SK-N-SH (cell line): ENCODE measurements around the gene MDK. TPM values are rescaled to one million over a fixed set of nuclear protein-coding genes. Genes with fewer than 3 reads are reported as not detected.

Experiments used
- CTCF ChIA-PET: fragments of 300-600, 350-600 bp; formaldehyde crosslinking; extraction: SDS; loops from one replicate; lab custom pipeline; 2021; lab: Yijun Ruan, JAX
- POLR2A ChIA-PET: fragments of 350-600 bp; sonication (Branson Sonifier 250); formaldehyde crosslinking; extraction: SDS; loops from one replicate; lab custom pipeline; 2020; ENCODE audit warnings: antibody characterized with exemption, inconsistent platforms; lab: Yijun Ruan, JAX
- DNase-seq: peaks from one replicate; pipeline ENCODE4 v3.0.0; 2012
- H2AFZ ChIP-seq: fragments of 200-600 bp; sonication (generic); 2 replicates; pipeline ENCODE4 v1.8.1; 2016; ENCODE audit warnings: antibody characterized with exemption, mild to moderate bottlenecking, low read depth
- H3F3A ChIP-seq: fragments of 200-600 bp; sonication (generic); replicated peaks from 2 replicates; pipeline ENCODE3; 2016; ENCODE audit warnings: antibody characterized with exemption, mild to moderate bottlenecking; ENCODE audit not compliant: insufficient read depth
- H3K27ac ChIP-seq, 2 experiments: fragments of 200-500 bp in 1 of 2; fragments of 200-600 bp in 1 of 2; sonication (Bioruptor generic) in 1 of 2; sonication (generic), shearing (Covaris generic) in 1 of 2; 2 replicates each; pipeline versions ENCODE4 v1.5.1 to v1.6.1; 2014 to 2016; ENCODE audit warnings: low read depth in 2 of 2, inconsistent platforms in 1 of 2, low read length in 1 of 2, mild to moderate bottlenecking in 1 of 2, mixed read lengths in 1 of 2
- H3K27me3 ChIP-seq: fragments of 200-600 bp; sonication (generic), shearing (Covaris generic); 2 replicates; pipeline ENCODE4 v1.6.1; 2016; ENCODE audit warnings: mixed run types; ENCODE audit not compliant: insufficient read depth
- H3K36me3 ChIP-seq, 2 experiments: fragments of 200-500 bp in 1 of 2; fragments of 200-600 bp in 1 of 2; sonication (Bioruptor generic) in 1 of 2; sonication (generic) in 1 of 2; replicated peaks in 1 of 2; 2 replicates each; pipeline versions ENCODE3 to v1.5.1; 2014 to 2016; ENCODE audit warnings: low read length in 1 of 2, mild to moderate bottlenecking in 1 of 2; ENCODE audit not compliant: insufficient read depth in 2 of 2, control insufficient read depth in 1 of 2
- H3K4me1 ChIP-seq, 2 experiments: fragments of 200-500 bp in 1 of 2; fragments of 200-600 bp in 1 of 2; sonication (Bioruptor generic) in 1 of 2; sonication (generic), shearing (Covaris generic) in 1 of 2; 2 replicates each; pipeline versions ENCODE4 v1.5.1 to v1.6.1; 2014 to 2016; ENCODE audit warnings: low read depth in 1 of 2, low read length in 1 of 2, mixed run types in 1 of 2; ENCODE audit not compliant: insufficient read depth in 2 of 2, control insufficient read depth in 1 of 2
- H3K4me2 ChIP-seq: fragments of 200-600 bp; sonication (generic), shearing (Covaris generic); 2 replicates; pipeline ENCODE4 v1.6.1; 2017; ENCODE audit warnings: mixed run types
- H3K4me3 ChIP-seq, 2 experiments: fragments of 200-500 bp in 1 of 2; fragments of 200-600 bp in 1 of 2; sonication (Bioruptor generic) in 1 of 2; sonication (generic), shearing (Covaris generic) in 1 of 2; 2 replicates each; pipeline versions ENCODE4 v1.5.1 to v1.8.1; 2014 to 2016; ENCODE audit warnings: low read depth in 2 of 2, inconsistent platforms in 1 of 2, low read length in 1 of 2, mild to moderate bottlenecking in 1 of 2, mixed read lengths in 1 of 2, moderate library complexity in 1 of 2
- H3K79me2 ChIP-seq: fragments of 200-600 bp; sonication (generic); 2 replicates; pipeline ENCODE4 v1.8.1; 2017; ENCODE audit warnings: mild to moderate bottlenecking; ENCODE audit not compliant: insufficient read depth
- H3K9ac ChIP-seq: fragments of 200-600 bp; sonication (generic); 2 replicates; pipeline ENCODE4 v1.6.1; 2017; ENCODE audit warnings: mixed run types
- H3K9me2 ChIP-seq: fragments of 200-600 bp; sonication (generic); 2 replicates; pipeline ENCODE4 v1.6.1; 2017; ENCODE audit warnings: mixed run types
- H3K9me3 ChIP-seq: fragments of 200-600 bp; sonication (generic); 2 replicates; pipeline ENCODE4 v1.6.1; 2017; ENCODE audit warnings: mixed run types, mild to moderate bottlenecking, moderate library complexity
- H4K20me1 ChIP-seq: fragments of 200-600 bp; sonication (generic); 2 replicates; pipeline ENCODE4 v1.6.1; 2017; ENCODE audit warnings: mild to moderate bottlenecking, mixed run types; ENCODE audit not compliant: insufficient read depth
- CHD2 ChIP-seq: fragments of 150-350 bp; IDR thresholded peaks from 2 replicates; pipeline ENCODE4 v1.6.1; 2018; ENCODE audit warnings: low read length; ENCODE audit not compliant: partially characterized antibody
- EP300 ChIP-seq, 2 experiments: IDR thresholded peaks; 2 replicates each; pipeline versions ENCODE4 v1.4.0 to v1.6.1; 2012; ENCODE audit warnings: borderline replicate concordance in 1 of 2, low read depth in 1 of 2, low read length in 1 of 2
- FOSL2 ChIP-seq: IDR thresholded peaks from 2 replicates; pipeline ENCODE4 v1.4.0; 2012; ENCODE audit warnings: low read depth, mild to moderate bottlenecking, moderate library complexity, borderline replicate concordance
- MAX ChIP-seq: IDR thresholded peaks from 2 replicates; pipeline ENCODE4 v1.4.0; 2012; ENCODE audit warnings: low read depth
- NFIC ChIP-seq: IDR thresholded peaks from 2 replicates; pipeline ENCODE4 v1.4.0; 2012; ENCODE audit warnings: borderline replicate concordance
- PBX3 ChIP-seq: IDR thresholded peaks from 2 replicates; pipeline ENCODE4; 2012
- RAD21 ChIP-seq: IDR thresholded peaks from 2 replicates; pipeline ENCODE4 v1.6.1; 2012; ENCODE audit warnings: mild to moderate bottlenecking, low read length
- RXRA ChIP-seq: IDR thresholded peaks from 2 replicates; pipeline ENCODE4 v1.4.0; 2012; ENCODE audit warnings: low read depth, mild to moderate bottlenecking, borderline replicate concordance
- SMC3 ChIP-seq: IDR thresholded peaks from 2 replicates; pipeline ENCODE4 v1.6.1; 2012; ENCODE audit warnings: low read depth, low read length, improper control_type of control experiment
- TAF1 ChIP-seq: IDR thresholded peaks from 2 replicates; pipeline ENCODE4 v1.6.1; 2012; ENCODE audit warnings: low read depth, mild to moderate bottlenecking, low read length, moderate library complexity, borderline replicate concordance
- TCF12 ChIP-seq: IDR thresholded peaks from 2 replicates; pipeline ENCODE4 v1.4.0; 2012
- TEAD4 ChIP-seq: IDR thresholded peaks from 2 replicates; pipeline ENCODE4 v1.4.0; 2012; ENCODE audit warnings: mild to moderate bottlenecking, borderline replicate concordance; ENCODE audit not compliant: insufficient read depth
- ZBTB33 ChIP-seq: IDR thresholded peaks from 2 replicates; pipeline ENCODE4 v1.4.0; 2012; ENCODE audit warnings: low read depth, borderline replicate concordance
- WGBS: methylation state at CpG from one replicate; pipeline ENCODE4 v1.1.6; 2017; ENCODE audit warnings: low lambda C conversion rate; 5-methylcytosine and 5-hydroxymethylcytosine counted together
- polyA plus RNA-seq, 3 experiments: library from polyadenylated mRNA; depleted of rRNA; stranded (reverse); fragments of >200 nt; gene quantifications; 2 replicates each; pipeline ENCODE4 v1.2.3, GENCODE V29; 2012
- TF ChIP-seq, protein P1 (sequence below): fragments of 200-600 bp; sonication (generic); IDR thresholded peaks from 2 replicates; pipeline ENCODE4 v1.6.1; 2017; ENCODE audit warnings: antibody characterized with exemption, mild to moderate bottlenecking, moderate library complexity
- TF ChIP-seq, protein P2 (sequence below): IDR thresholded peaks from 2 replicates; pipeline ENCODE4 v1.6.1; 2012; ENCODE audit warnings: mild to moderate bottlenecking, low read depth, low read length, moderate library complexity

The MDK gene
- polyA plus RNA-seq, 1 of the 3 experiments (the other 2 are of a cell fraction) = 2,395 TPM

DNA sequence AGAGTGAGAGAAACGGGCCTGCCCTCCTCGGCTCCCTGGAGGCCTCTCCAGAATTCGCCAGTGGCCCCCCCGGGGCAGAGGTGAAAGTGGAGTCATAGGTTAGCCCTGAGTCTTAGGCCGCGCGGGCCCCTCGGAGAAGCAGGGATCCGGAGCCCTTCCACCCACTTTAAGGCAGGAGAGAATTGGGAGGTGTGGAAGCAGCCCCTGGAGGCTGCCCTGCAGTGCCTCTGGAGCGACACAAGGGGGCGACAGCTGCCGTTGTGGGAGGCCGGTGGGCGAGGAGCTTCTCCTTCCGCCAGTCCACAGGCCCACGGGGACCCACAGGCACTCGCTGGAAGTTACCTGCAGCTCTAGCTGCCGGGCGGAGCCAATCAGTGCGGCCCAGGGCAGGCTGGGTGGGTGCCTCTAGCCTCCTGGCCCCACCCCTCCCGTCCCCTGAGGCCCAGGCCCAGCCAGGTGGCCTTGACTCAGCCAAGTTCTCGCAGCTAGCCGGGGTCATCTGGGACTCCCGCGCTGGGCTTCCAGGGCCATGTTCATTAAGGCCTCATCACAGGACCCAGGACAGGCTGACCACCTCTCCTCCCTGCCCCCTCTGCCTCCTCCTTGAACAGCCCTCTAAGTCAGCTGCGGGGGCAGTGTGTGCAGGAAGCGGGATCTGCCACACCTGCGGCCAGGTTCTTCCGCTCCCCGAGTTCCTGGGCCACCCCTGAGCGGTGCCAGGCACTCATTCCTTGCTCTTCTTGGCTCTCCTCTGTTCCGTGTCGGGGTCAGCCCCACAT is 29.2 kb upstream of the MDK start:
- ChIA-PET POLR2A (interaction anchor here (1.4 kb wide), 1 partner anchor 9 kb away, joined by 6 read pairs; no protein-coding TSS in a partner anchor), CTCF (interaction anchor here (0.6 to 17.7 kb wide), 29 partner anchors 9 to 945 kb away, joined by 3 to 423 read pairs (median 4); partner anchors contain the start of gene CHRM4)
- H3K27me3 ChIP-seq = no peaks in the 10 kb centered on the region
- peaks cover 92% of the 10 kb centered on the region for H3K79me2 ChIP-seq
- peaks cover 31% of the 10 kb centered on the region; the same call in 1 of the 2 replicates for H4K20me1 ChIP-seq
- no peak overlapping the region for H2AFZ ChIP-seq
- peaks cover 14 to 19% of the 10 kb centered on the region in 2 experiments; a peak in 3 of 4 replicates for H3K4me1 ChIP-seq
- peak; percentile 85 for DNase-seq
- H3K9ac ChIP-seq = no peak overlapping the region
- H3K36me3 ChIP-seq = peaks cover 3 to 5% of the 10 kb centered on the region in 2 experiments
- H3K9me2 ChIP-seq = no peaks in the 10 kb centered on the region
- WGBS = 78% methylated on average over 18 of the region's 33 CpGs
- H3K4me3 ChIP-seq = no peak overlapping the region; a peak in 1 of 4 replicates
- no peaks in the 10 kb centered on the region for H3F3A ChIP-seq
- no peaks in the 10 kb centered on the region for H3K9me3 ChIP-seq
- TF ChIP-seq FOSL2 (no peak), SMC3 (peak; percentile 77), RAD21 (peak; percentile 75)
- TF ChIP-seq, protein P1, sequence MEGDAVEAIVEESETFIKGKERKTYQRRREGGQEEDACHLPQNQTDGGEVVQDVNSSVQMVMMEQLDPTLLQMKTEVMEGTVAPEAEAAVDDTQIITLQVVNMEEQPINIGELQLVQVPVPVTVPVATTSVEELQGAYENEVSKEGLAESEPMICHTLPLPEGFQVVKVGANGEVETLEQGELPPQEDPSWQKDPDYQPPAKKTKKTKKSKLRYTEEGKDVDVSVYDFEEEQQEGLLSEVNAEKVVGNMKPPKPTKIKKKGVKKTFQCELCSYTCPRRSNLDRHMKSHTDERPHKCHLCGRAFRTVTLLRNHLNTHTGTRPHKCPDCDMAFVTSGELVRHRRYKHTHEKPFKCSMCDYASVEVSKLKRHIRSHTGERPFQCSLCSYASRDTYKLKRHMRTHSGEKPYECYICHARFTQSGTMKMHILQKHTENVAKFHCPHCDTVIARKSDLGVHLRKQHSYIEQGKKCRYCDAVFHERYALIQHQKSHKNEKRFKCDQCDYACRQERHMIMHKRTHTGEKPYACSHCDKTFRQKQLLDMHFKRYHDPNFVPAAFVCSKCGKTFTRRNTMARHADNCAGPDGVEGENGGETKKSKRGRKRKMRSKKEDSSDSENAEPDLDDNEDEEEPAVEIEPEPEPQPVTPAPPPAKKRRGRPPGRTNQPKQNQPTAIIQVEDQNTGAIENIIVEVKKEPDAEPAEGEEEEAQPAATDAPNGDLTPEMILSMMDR = peak; percentile 82
- H3K4me2 ChIP-seq = no peak overlapping the region
- H3K27ac ChIP-seq = no peak overlapping the region

GRCh38 chr11:46353698-46354097 is 27.8 kb upstream of the MDK start:
- peaks cover 27% of the 10 kb centered on the region; the same call in 1 of the 2 replicates for H4K20me1 ChIP-seq
- H3K36me3 ChIP-seq = peaks cover 3 to 5% of the 10 kb centered on the region in 2 experiments
- H3K9me3 ChIP-seq = no peaks in the 10 kb centered on the region
- H3K9me2 ChIP-seq = no peaks in the 10 kb centered on the region
- H3K27ac ChIP-seq = no peak overlapping the region
- no peak for DNase-seq
- H3F3A ChIP-seq = no peaks in the 10 kb centered on the region
- H3K4me3 ChIP-seq = no peak overlapping the region
- no peak overlapping the region for H3K4me2 ChIP-seq
- no peaks in the 10 kb centered on the region for H3K27me3 ChIP-seq
- 83% methylated on average over 8 of the region's 9 CpGs for WGBS
- H2AFZ ChIP-seq = no peak overlapping the region
- CTCF ChIA-PET = interaction anchor here (0.6 to 17.7 kb wide), 6 partner anchors 11 to 38 kb away, joined by 3 to 423 read pairs (median 5); partner anchors contain the start of gene CHRM4
- peaks cover 5 to 14% of the 10 kb centered on the region in 2 experiments; a peak in 3 of 4 replicates for H3K4me1 ChIP-seq
- POLR2A ChIA-PET = no interaction called here
- H3K79me2 ChIP-seq = peaks cover 91% of the 10 kb centered on the region
- H3K9ac ChIP-seq = no peak overlapping the region
- TF ChIP-seq TEAD4 (no peak), EP300 (IDR thresholded peaks at IDR 0.05; ENCODE audit: borderline replicate concordance in 1 of 2, low read depth in 1 of 2, low read length in 1 of 2) (no peak), MAX (no peak), TAF1 (no peak), SMC3 (no peak), CHD2 (no peak), PBX3 (no peak), RXRA (no peak), TCF12 (no peak), ZBTB33 (no peak), NFIC (no peak), RAD21 (no peak)
- TF ChIP-seq, protein P2, sequence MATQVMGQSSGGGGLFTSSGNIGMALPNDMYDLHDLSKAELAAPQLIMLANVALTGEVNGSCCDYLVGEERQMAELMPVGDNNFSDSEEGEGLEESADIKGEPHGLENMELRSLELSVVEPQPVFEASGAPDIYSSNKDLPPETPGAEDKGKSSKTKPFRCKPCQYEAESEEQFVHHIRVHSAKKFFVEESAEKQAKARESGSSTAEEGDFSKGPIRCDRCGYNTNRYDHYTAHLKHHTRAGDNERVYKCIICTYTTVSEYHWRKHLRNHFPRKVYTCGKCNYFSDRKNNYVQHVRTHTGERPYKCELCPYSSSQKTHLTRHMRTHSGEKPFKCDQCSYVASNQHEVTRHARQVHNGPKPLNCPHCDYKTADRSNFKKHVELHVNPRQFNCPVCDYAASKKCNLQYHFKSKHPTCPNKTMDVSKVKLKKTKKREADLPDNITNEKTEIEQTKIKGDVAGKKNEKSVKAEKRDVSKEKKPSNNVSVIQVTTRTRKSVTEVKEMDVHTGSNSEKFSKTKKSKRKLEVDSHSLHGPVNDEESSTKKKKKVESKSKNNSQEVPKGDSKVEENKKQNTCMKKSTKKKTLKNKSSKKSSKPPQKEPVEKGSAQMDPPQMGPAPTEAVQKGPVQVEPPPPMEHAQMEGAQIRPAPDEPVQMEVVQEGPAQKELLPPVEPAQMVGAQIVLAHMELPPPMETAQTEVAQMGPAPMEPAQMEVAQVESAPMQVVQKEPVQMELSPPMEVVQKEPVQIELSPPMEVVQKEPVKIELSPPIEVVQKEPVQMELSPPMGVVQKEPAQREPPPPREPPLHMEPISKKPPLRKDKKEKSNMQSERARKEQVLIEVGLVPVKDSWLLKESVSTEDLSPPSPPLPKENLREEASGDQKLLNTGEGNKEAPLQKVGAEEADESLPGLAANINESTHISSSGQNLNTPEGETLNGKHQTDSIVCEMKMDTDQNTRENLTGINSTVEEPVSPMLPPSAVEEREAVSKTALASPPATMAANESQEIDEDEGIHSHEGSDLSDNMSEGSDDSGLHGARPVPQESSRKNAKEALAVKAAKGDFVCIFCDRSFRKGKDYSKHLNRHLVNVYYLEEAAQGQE = no peak
